ENCODE results near the gene ARHGEF5. TPM values are rescaled to one million over a fixed set of nuclear protein-coding genes. Genes with fewer than 3 reads are reported as not detected.
"Not testable (repeated sequence)": the region's sequence is repeated elsewhere in the genome, so short reads cannot be mapped to it uniquely, and the experiment has no call there.

The ARHGEF5 gene
- polyA plus RNA-seq, 3 donors = 0.04 to 0.11 TPM; not detected in 1

- DNase-seq; intact Hi-C loops (cut with micrococcal nuclease); H3K27ac ChIP-seq (ENCODE audit: low read depth in 1 of 2, low read length in 2 of 2); H3K4me3 Mint-ChIP-seq; H3K36me3 Mint-ChIP-seq; H4K20me1 ChIP-seq (ENCODE audit: insufficient read depth, low read length); H3K27me3 Mint-ChIP-seq (ENCODE audit: low read depth in 3 of 3); H3K27ac Mint-ChIP-seq; H3K4me1 ChIP-seq (ENCODE audit: control insufficient read depth in 1 of 2, insufficient read depth in 2 of 2, low read length in 2 of 2); H3K4me1 Mint-ChIP-seq; H3K9ac ChIP-seq (ENCODE audit: insufficient read depth, low read length, poor library complexity, severe bottlenecking); H3K9me3 ChIP-seq (replicated peaks in 1 of 2; ENCODE audit: control insufficient read depth in 1 of 2, insufficient read depth in 1 of 2, low read length in 2 of 2); H3K79me2 ChIP-seq (ENCODE audit: insufficient read depth, low read length); H3K4me2 ChIP-seq (replicated peaks; ENCODE audit: extremely low read depth, low read length, poor library complexity, severe bottlenecking); H3K27me3 ChIP-seq (ENCODE audit: control insufficient read depth in 2 of 2, insufficient read depth in 2 of 2, low read length in 2 of 2); H3K9me3 Mint-ChIP-seq; H2AFZ ChIP-seq (ENCODE audit: insufficient read depth, low read depth, low read length, poor library complexity, severe bottlenecking); H3K36me3 ChIP-seq (replicated peaks in 1 of 2; ENCODE audit: control insufficient read depth in 1 of 2, insufficient read depth in 2 of 2, low read length in 2 of 2); H3K4me3 ChIP-seq (replicated peaks in 1 of 3; ENCODE audit: low read depth in 2 of 3, low read length in 3 of 3): not testable (repeated sequence)
- WGBS (ENCODE audit: insufficient coverage) = no CpG with 5 or more reads among the region's 1 CpG
Observed at GRCh38 chr7:144317537-144317936, 37.7 kb upstream of the ARHGEF5 start.

DNA sequence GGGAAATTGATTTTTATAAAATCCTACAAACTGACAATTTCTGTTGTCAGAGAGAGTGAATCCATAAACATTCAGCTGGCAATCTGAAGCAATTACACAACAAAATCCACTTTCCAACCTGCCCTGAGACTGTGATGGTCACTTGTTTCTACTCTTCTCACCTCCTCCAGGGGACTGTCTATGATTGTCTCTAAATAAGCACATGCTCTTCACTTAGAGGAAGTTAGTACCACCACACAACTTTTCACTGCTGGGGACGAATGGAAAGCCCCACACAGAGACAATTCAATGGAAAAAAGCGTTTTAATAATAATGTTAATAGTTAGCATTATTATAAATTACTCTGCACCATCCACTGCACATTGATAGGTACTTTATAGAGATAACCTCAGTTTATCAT lies 35.7 kb upstream of the ARHGEF5 start:
- H3K36me3 ChIP-seq (replicated peaks in 1 of 2; ENCODE audit: control insufficient read depth in 1 of 2, insufficient read depth in 2 of 2, low read length in 2 of 2); H3K27ac Mint-ChIP-seq; H3K9me3 Mint-ChIP-seq; H3K4me3 Mint-ChIP-seq; H3K4me1 Mint-ChIP-seq; H3K27ac ChIP-seq (ENCODE audit: low read depth in 1 of 2, low read length in 2 of 2); H3K27me3 ChIP-seq (ENCODE audit: control insufficient read depth in 2 of 2, insufficient read depth in 2 of 2, low read length in 2 of 2); intact Hi-C loops (cut with micrococcal nuclease); H3K79me2 ChIP-seq (ENCODE audit: insufficient read depth, low read length); H3K4me2 ChIP-seq (replicated peaks; ENCODE audit: extremely low read depth, low read length, poor library complexity, severe bottlenecking); H2AFZ ChIP-seq (ENCODE audit: insufficient read depth, low read depth, low read length, poor library complexity, severe bottlenecking); H3K9ac ChIP-seq (ENCODE audit: insufficient read depth, low read length, poor library complexity, severe bottlenecking); H3K27me3 Mint-ChIP-seq (ENCODE audit: low read depth in 3 of 3); H4K20me1 ChIP-seq (ENCODE audit: insufficient read depth, low read length); H3K9me3 ChIP-seq (replicated peaks in 1 of 2; ENCODE audit: control insufficient read depth in 1 of 2, insufficient read depth in 1 of 2, low read length in 2 of 2); H3K4me3 ChIP-seq (replicated peaks in 1 of 3; ENCODE audit: low read depth in 2 of 3, low read length in 3 of 3); DNase-seq; H3K4me1 ChIP-seq (ENCODE audit: control insufficient read depth in 1 of 2, insufficient read depth in 2 of 2, low read length in 2 of 2); H3K36me3 Mint-ChIP-seq: not testable (repeated sequence)
- no CpG with 5 or more reads among the region's 2 CpGs for WGBS (ENCODE audit: insufficient coverage)

DNA sequence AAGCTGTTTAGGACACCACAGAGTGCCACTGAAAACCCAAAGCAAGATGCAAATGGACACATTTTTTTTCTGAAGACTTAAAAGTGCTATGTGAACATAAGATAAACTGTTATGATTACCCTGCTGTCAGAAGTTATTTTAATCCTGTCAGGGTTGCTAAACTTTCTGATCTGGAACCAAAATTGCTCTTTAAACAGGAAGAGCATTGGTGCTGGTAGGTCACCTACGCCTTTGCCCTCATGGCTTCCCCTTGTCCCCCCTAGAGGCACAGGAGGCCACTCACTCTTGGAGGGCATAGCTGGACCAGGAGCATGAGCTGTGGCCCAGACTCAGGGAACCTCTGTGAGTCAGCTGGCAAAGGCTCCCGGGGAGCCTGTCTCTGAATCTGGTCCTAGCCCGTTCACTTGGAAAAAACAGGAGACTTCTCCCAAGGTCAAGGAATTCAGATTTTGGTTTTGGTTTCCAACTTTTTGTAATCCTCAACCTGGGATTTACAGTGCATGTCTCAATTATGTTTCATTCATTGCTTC lies 33.5 kb upstream of the ARHGEF5 start:
- H3K27ac ChIP-seq (ENCODE audit: low read depth in 1 of 2, low read length in 2 of 2); H3K4me3 Mint-ChIP-seq; H3K27me3 Mint-ChIP-seq (ENCODE audit: low read depth in 3 of 3); H3K9me3 ChIP-seq (replicated peaks in 1 of 2; ENCODE audit: control insufficient read depth in 1 of 2, insufficient read depth in 1 of 2, low read length in 2 of 2); H3K9me3 Mint-ChIP-seq; H2AFZ ChIP-seq (ENCODE audit: insufficient read depth, low read depth, low read length, poor library complexity, severe bottlenecking); H3K4me2 ChIP-seq (replicated peaks; ENCODE audit: extremely low read depth, low read length, poor library complexity, severe bottlenecking); H3K79me2 ChIP-seq (ENCODE audit: insufficient read depth, low read length); H3K9ac ChIP-seq (ENCODE audit: insufficient read depth, low read length, poor library complexity, severe bottlenecking); intact Hi-C loops (cut with micrococcal nuclease); H3K27ac Mint-ChIP-seq; H3K4me1 ChIP-seq (ENCODE audit: control insufficient read depth in 1 of 2, insufficient read depth in 2 of 2, low read length in 2 of 2); H3K27me3 ChIP-seq (ENCODE audit: control insufficient read depth in 2 of 2, insufficient read depth in 2 of 2, low read length in 2 of 2); DNase-seq; H4K20me1 ChIP-seq (ENCODE audit: insufficient read depth, low read length); H3K36me3 ChIP-seq (replicated peaks in 1 of 2; ENCODE audit: control insufficient read depth in 1 of 2, insufficient read depth in 2 of 2, low read length in 2 of 2); H3K4me3 ChIP-seq (replicated peaks in 1 of 3; ENCODE audit: low read depth in 2 of 3, low read length in 3 of 3); H3K36me3 Mint-ChIP-seq; H3K4me1 Mint-ChIP-seq: not testable (repeated sequence)
- no CpG with 5 or more reads among the region's 3 CpGs for WGBS (ENCODE audit: insufficient coverage)

DNA sequence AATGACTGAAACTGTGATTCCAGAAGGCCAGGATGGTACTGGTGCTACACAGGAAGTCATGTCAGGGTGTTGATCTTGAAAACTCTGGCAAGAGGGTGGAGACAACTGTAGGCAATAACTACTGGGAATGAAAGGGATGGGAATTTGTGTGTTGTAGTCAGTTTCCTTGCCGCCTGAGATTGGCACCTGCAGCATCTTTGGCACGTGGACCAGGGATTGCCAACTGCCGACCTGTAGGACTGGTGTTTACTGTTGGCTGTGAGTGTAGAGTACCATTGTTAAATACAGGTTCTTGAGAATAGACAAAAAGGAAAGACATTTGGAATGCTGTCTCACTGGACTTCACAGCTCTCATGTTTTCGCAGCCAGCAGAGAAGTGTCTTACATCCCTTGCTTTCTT lies 31.8 kb upstream of the ARHGEF5 start:
- not testable (repeated sequence) for H3K4me1 Mint-ChIP-seq

More for the DNA sequence above, 31.8 kb upstream of the ARHGEF5 start:
- H4K20me1 ChIP-seq (ENCODE audit: insufficient read depth, low read length); H3K9me3 Mint-ChIP-seq; H3K9ac ChIP-seq (ENCODE audit: insufficient read depth, low read length, poor library complexity, severe bottlenecking); H3K4me3 ChIP-seq (replicated peaks in 1 of 3; ENCODE audit: low read depth in 2 of 3, low read length in 3 of 3); H2AFZ ChIP-seq (ENCODE audit: insufficient read depth, low read depth, low read length, poor library complexity, severe bottlenecking); H3K27ac ChIP-seq (ENCODE audit: low read depth in 1 of 2, low read length in 2 of 2); H3K27ac Mint-ChIP-seq; H3K27me3 Mint-ChIP-seq (ENCODE audit: low read depth in 3 of 3); intact Hi-C loops (cut with micrococcal nuclease); H3K4me1 ChIP-seq (ENCODE audit: control insufficient read depth in 1 of 2, insufficient read depth in 2 of 2, low read length in 2 of 2); H3K36me3 Mint-ChIP-seq; H3K79me2 ChIP-seq (ENCODE audit: insufficient read depth, low read length); H3K4me2 ChIP-seq (replicated peaks; ENCODE audit: extremely low read depth, low read length, poor library complexity, severe bottlenecking); H3K9me3 ChIP-seq (replicated peaks in 1 of 2; ENCODE audit: control insufficient read depth in 1 of 2, insufficient read depth in 1 of 2, low read length in 2 of 2); H3K4me3 Mint-ChIP-seq; DNase-seq; H3K36me3 ChIP-seq (replicated peaks in 1 of 2; ENCODE audit: control insufficient read depth in 1 of 2, insufficient read depth in 2 of 2, low read length in 2 of 2); H3K27me3 ChIP-seq (ENCODE audit: control insufficient read depth in 2 of 2, insufficient read depth in 2 of 2, low read length in 2 of 2): not testable (repeated sequence)
- WGBS (ENCODE audit: insufficient coverage) = no CpG with 5 or more reads among the region's 4 CpGs
